ENCODE data around the gene SPATA13. TPM values are rescaled to one million over a fixed set of nuclear protein-coding genes. Genes with fewer than 3 reads are reported as not detected.
"Not testable (repeated sequence)": the region's sequence is repeated elsewhere in the genome, so short reads cannot be mapped to it uniquely, and the experiment has no call there.

The SPATA13 gene
- total RNA-seq, 1 experiment from 2014 or later = 14.1 TPM

GRCh38 chr13:24348797-24349515 lies 188.4 kb downstream of the SPATA13 start:
- no peak overlapping the region for H3K56ac ChIP-seq (ENCODE audit: insufficient read length, low read depth, low read length)
- Mint-ChIP-seq H3K4me3 (no peak overlapping the region), H3K36me3 (ENCODE audit: insufficient read depth in 1 of 3, low read depth in 3 of 3) (no peaks in the 10 kb centered on the region), H3K27ac (no peak overlapping the region), H3K27me3 (ENCODE audit: low read depth) (peaks cover 6% of the 10 kb centered on the region), H3K9me3 (0 out of 5 replicates have a peak, but pooled peaks cover 0 to 4% of the 10 kb centered on the region in 2 experiments), H3K4me1 (no peaks in the 10 kb centered on the region)
- H2BK20ac ChIP-seq (ENCODE audit: low read depth, low read length, poor library complexity, severe bottlenecking) = no peak overlapping the region
- no peak overlapping the region for H3K4me2 ChIP-seq (ENCODE audit: insufficient read depth, insufficient read length, low read length)
- H4K91ac ChIP-seq (ENCODE audit: insufficient read length, low read depth, low read length) = no peak overlapping the region
- no CpG with 5 or more reads among the region's 6 CpGs for WGBS (ENCODE audit: extremely low coverage, insufficient read length, low lambda C conversion rate)
- H3K9ac ChIP-seq (ENCODE audit: extremely low read depth, insufficient read length, low read length) = no peak overlapping the region
- H3K79me2 ChIP-seq (ENCODE audit: insufficient read depth, low read length) = no peaks in the 10 kb centered on the region
- no peaks in the 10 kb centered on the region for H3K79me1 ChIP-seq (ENCODE audit: insufficient read depth, low read depth, low read length, poor library complexity, severe bottlenecking)
- H2AFZ ChIP-seq (ENCODE audit: low read length) = no peak overlapping the region
- TF ChIP-seq, protein P1, sequence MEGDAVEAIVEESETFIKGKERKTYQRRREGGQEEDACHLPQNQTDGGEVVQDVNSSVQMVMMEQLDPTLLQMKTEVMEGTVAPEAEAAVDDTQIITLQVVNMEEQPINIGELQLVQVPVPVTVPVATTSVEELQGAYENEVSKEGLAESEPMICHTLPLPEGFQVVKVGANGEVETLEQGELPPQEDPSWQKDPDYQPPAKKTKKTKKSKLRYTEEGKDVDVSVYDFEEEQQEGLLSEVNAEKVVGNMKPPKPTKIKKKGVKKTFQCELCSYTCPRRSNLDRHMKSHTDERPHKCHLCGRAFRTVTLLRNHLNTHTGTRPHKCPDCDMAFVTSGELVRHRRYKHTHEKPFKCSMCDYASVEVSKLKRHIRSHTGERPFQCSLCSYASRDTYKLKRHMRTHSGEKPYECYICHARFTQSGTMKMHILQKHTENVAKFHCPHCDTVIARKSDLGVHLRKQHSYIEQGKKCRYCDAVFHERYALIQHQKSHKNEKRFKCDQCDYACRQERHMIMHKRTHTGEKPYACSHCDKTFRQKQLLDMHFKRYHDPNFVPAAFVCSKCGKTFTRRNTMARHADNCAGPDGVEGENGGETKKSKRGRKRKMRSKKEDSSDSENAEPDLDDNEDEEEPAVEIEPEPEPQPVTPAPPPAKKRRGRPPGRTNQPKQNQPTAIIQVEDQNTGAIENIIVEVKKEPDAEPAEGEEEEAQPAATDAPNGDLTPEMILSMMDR (conservative IDR thresholded peaks at IDR 0.05) = no peak
- no peak overlapping the region for H2BK12ac ChIP-seq (ENCODE audit: insufficient read length, low read depth, low read length)
- H2AK5ac ChIP-seq (ENCODE audit: insufficient read length, low read length) = no peak overlapping the region
- no peak overlapping the region for H4K8ac ChIP-seq (replicated peaks; ENCODE audit: insufficient read length, low read depth, low read length)
- no peak for DNase-seq
- no peaks in the 10 kb centered on the region for H3K23me2 ChIP-seq (ENCODE audit: insufficient read length, low read depth, low read length, poor library complexity, severe bottlenecking)
- no peak overlapping the region for H3K4ac ChIP-seq (ENCODE audit: low read depth, low read length)
- no peak overlapping the region for H2BK120ac ChIP-seq (ENCODE audit: low read depth, low read length, poor library complexity, severe bottlenecking)
- H2BK5ac ChIP-seq (ENCODE audit: insufficient read length, low read length) = no peak overlapping the region
- H4K5ac ChIP-seq (ENCODE audit: insufficient read length, low read depth, low read length) = no peak overlapping the region
- no peak overlapping the region for H2BK15ac ChIP-seq (ENCODE audit: low read depth, low read length)
- H3K23ac ChIP-seq (ENCODE audit: insufficient read length, low read depth, low read length) = no peak overlapping the region
- no peaks in the 10 kb centered on the region for H3K27me3 ChIP-seq (ENCODE audit: insufficient read depth, low read length)
- H4K20me1 ChIP-seq (ENCODE audit: control insufficient read depth, insufficient read depth, insufficient read length) = no peaks in the 10 kb centered on the region
- H3K14ac ChIP-seq (ENCODE audit: insufficient read depth, low read length) = no peak overlapping the region
- H3K27ac ChIP-seq (ENCODE audit: insufficient read length, low read depth, low read length) = no peak overlapping the region
- no peak overlapping the region for H3K18ac ChIP-seq (ENCODE audit: insufficient read length, low read depth, low read length)
- no peak overlapping the region for H3T11ph ChIP-seq (ENCODE audit: low read length)
- H3K9me3 ChIP-seq (ENCODE audit: control insufficient read depth, low read depth, low read length) = no peaks in the 10 kb centered on the region
- H3K4me1 ChIP-seq (ENCODE audit: insufficient read depth, low read length) = no peaks in the 10 kb centered on the region

- not testable (repeated sequence) for H3K27me3 ChIP-seq (ENCODE audit: insufficient read depth, low read length); H4K91ac ChIP-seq (ENCODE audit: insufficient read length, low read depth, low read length); H2BK12ac ChIP-seq (ENCODE audit: insufficient read length, low read depth, low read length); H2BK20ac ChIP-seq (ENCODE audit: low read depth, low read length, poor library complexity, severe bottlenecking); H3K79me2 ChIP-seq (ENCODE audit: insufficient read depth, low read length); H3K27ac Mint-ChIP-seq; H3K56ac ChIP-seq (ENCODE audit: insufficient read length, low read depth, low read length); H3K4me1 ChIP-seq (ENCODE audit: insufficient read depth, low read length); H3K23me2 ChIP-seq (ENCODE audit: insufficient read length, low read depth, low read length, poor library complexity, severe bottlenecking); H3K79me1 ChIP-seq (ENCODE audit: insufficient read depth, low read depth, low read length, poor library complexity, severe bottlenecking); H3K18ac ChIP-seq (ENCODE audit: insufficient read length, low read depth, low read length); H4K8ac ChIP-seq (replicated peaks; ENCODE audit: insufficient read length, low read depth, low read length); H3K36me3 Mint-ChIP-seq (ENCODE audit: insufficient read depth in 1 of 3, low read depth in 3 of 3); H2AK5ac ChIP-seq (ENCODE audit: insufficient read length, low read length); H3K9ac ChIP-seq (ENCODE audit: extremely low read depth, insufficient read length, low read length); H2BK15ac ChIP-seq (ENCODE audit: low read depth, low read length); H2BK120ac ChIP-seq (ENCODE audit: low read depth, low read length, poor library complexity, severe bottlenecking); H3K4me3 Mint-ChIP-seq; H3K27ac ChIP-seq (ENCODE audit: insufficient read length, low read depth, low read length); H3K9me3 ChIP-seq (ENCODE audit: control insufficient read depth, low read depth, low read length); H3K9me3 Mint-ChIP-seq; H2AFZ ChIP-seq (ENCODE audit: low read length); H2BK5ac ChIP-seq (ENCODE audit: insufficient read length, low read length); DNase-seq; H3K4me1 Mint-ChIP-seq; H3K23ac ChIP-seq (ENCODE audit: insufficient read length, low read depth, low read length); H3K4ac ChIP-seq (ENCODE audit: low read depth, low read length); H3K14ac ChIP-seq (ENCODE audit: insufficient read depth, low read length); H3T11ph ChIP-seq (ENCODE audit: low read length); H4K20me1 ChIP-seq (ENCODE audit: control insufficient read depth, insufficient read depth, insufficient read length); H3K4me2 ChIP-seq (ENCODE audit: insufficient read depth, insufficient read length, low read length); H3K27me3 Mint-ChIP-seq (ENCODE audit: low read depth); H4K5ac ChIP-seq (ENCODE audit: insufficient read length, low read depth, low read length)
- WGBS (ENCODE audit: extremely low coverage, insufficient read length, low lambda C conversion rate) = no CpG with 5 or more reads among the region's 3 CpGs
Observed at GRCh38 chr13:24349778-24350664, 189.5 kb downstream of the SPATA13 start.

Data from H9 (cell line).